Right lobe of liver (tissue), 4 donors: ENCODE results near the gene MAP3K10.
"Not testable (repeated sequence)": the region's sequence is repeated elsewhere in the genome, so short reads cannot be mapped to it uniquely, and the experiment has no call there.

Experiments used
- POLR2A ChIP-seq: fragments of 450-650 bp; IDR thresholded peaks from one replicate; pipeline ENCODE4 v1.6.1; 2017; ENCODE audit warnings: antibody characterized with exemption, mild to moderate bottlenecking
- TF ChIP-seq, protein P1 (sequence below), 4 donors: fragments of 200-600 bp in 3 of 4; fragments of 450-650 bp in 1 of 4; IDR thresholded peaks; one replicate each; pipeline versions ENCODE4 v1.5.1 to v1.8.0; 2016 to 2022; ENCODE audit warnings: antibody characterized with exemption in 4 of 4, mild to moderate bottlenecking in 2 of 4
- donor health status: DM: no; HTN: no; CAD: no.
- donor health status: DM: no; HTN: no; CAD: no.
- donor health status: DM: no; HTN: yes; CAD: no.

GRCh38 chr19:40169482-40170302 is 21.5 kb upstream of the MAP3K10 start:
- TF ChIP-seq, protein P1, sequence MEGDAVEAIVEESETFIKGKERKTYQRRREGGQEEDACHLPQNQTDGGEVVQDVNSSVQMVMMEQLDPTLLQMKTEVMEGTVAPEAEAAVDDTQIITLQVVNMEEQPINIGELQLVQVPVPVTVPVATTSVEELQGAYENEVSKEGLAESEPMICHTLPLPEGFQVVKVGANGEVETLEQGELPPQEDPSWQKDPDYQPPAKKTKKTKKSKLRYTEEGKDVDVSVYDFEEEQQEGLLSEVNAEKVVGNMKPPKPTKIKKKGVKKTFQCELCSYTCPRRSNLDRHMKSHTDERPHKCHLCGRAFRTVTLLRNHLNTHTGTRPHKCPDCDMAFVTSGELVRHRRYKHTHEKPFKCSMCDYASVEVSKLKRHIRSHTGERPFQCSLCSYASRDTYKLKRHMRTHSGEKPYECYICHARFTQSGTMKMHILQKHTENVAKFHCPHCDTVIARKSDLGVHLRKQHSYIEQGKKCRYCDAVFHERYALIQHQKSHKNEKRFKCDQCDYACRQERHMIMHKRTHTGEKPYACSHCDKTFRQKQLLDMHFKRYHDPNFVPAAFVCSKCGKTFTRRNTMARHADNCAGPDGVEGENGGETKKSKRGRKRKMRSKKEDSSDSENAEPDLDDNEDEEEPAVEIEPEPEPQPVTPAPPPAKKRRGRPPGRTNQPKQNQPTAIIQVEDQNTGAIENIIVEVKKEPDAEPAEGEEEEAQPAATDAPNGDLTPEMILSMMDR (IDR thresholded peaks at IDR 0.05), result not testable (repeated sequence)
- TF ChIP-seq POLR2A, result not testable (repeated sequence)
